Measurements from ENCODE around the gene RBBP7.

- TF ChIP-seq, protein P1, sequence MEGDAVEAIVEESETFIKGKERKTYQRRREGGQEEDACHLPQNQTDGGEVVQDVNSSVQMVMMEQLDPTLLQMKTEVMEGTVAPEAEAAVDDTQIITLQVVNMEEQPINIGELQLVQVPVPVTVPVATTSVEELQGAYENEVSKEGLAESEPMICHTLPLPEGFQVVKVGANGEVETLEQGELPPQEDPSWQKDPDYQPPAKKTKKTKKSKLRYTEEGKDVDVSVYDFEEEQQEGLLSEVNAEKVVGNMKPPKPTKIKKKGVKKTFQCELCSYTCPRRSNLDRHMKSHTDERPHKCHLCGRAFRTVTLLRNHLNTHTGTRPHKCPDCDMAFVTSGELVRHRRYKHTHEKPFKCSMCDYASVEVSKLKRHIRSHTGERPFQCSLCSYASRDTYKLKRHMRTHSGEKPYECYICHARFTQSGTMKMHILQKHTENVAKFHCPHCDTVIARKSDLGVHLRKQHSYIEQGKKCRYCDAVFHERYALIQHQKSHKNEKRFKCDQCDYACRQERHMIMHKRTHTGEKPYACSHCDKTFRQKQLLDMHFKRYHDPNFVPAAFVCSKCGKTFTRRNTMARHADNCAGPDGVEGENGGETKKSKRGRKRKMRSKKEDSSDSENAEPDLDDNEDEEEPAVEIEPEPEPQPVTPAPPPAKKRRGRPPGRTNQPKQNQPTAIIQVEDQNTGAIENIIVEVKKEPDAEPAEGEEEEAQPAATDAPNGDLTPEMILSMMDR (IDR thresholded peaks at IDR 0.05 in 2 of 3, conservative IDR thresholded peaks at IDR 0.05 in 1 of 3; ENCODE audit: control insufficient read depth in 2 of 3, extremely low read depth in 1 of 3, insufficient read depth in 1 of 3, low read depth in 3 of 3, low read length in 3 of 3), result no peak
- TF ChIP-seq MXI1 (IDR thresholded peaks at IDR 0.05; ENCODE audit: low read depth, low read length), result no peak
- TF ChIP-seq POLR2AphosphoS5 (IDR thresholded peaks at IDR 0.05; ENCODE audit: low read length), result no peak
- TF ChIP-seq EZH2 (IDR thresholded peaks at IDR 0.05; ENCODE audit: borderline replicate concordance, control insufficient read depth, low read depth, low read length), result no peak
- no peak for TF ChIP-seq EP300 (IDR thresholded peaks at IDR 0.05; ENCODE audit: borderline replicate concordance in 1 of 2, control insufficient read depth in 1 of 2, low read depth in 2 of 2, low read length in 2 of 2)
- no peak for TF ChIP-seq SIX5 (IDR thresholded peaks at IDR 0.05; ENCODE audit: low read depth, low read length, severe bottlenecking)
- TF ChIP-seq POLR2A (IDR thresholded peaks at IDR 0.05; ENCODE audit: low read depth, low read length), result no peak
- no peak for TF ChIP-seq EGR1 (IDR thresholded peaks at IDR 0.05; ENCODE audit: borderline replicate concordance in 1 of 2, low read depth in 2 of 2, low read length in 2 of 2)
These were observed 40.2 kb upstream of the RBBP7 start for GRCh38 chrX:16910376-16910775.

All from GM12878 (cell line).